Measurements from ENCODE around the gene PDE9A.

PDE9A gene

DNA sequence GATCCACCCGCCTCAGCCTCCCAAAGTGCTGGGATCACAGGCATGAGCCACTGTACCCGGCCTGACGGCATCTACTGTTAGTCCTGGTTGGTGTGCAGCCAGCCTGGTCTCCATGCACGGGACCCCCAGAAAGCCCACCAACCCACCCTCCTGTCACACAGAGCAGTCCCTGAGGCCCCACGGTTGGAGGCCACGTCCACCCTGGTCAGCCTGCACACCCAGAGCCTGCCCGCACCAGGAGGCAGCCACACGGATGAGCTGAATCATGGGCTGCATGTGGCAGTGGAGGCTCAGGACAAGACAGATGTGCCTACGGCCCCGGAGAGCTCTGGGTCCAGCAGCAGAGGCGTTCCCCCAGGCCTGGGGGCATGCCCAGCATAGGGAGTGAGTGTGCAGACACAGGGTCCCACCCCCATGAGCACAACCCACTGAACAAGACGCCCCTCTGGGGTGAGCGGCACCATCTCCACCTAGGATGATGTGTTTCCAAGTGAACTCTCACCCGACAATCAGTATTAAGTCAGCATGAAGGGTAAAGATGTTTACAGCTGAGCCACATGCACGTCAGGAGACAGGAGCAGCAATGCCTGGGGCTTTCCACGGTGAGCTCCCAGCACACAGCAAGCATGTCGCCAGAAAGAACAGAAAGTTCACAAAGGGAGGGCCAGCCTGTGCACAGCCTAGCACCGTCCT lies 123.8 kb downstream of the PDE9A start:
- DNase-seq (ENCODE audit: low read depth), result no peak

- no peak for DNase-seq (ENCODE audit: low read depth)
Observed at GRCh38 chr21:42777757-42778344, 124.4 kb downstream of the PDE9A start.

DNA sequence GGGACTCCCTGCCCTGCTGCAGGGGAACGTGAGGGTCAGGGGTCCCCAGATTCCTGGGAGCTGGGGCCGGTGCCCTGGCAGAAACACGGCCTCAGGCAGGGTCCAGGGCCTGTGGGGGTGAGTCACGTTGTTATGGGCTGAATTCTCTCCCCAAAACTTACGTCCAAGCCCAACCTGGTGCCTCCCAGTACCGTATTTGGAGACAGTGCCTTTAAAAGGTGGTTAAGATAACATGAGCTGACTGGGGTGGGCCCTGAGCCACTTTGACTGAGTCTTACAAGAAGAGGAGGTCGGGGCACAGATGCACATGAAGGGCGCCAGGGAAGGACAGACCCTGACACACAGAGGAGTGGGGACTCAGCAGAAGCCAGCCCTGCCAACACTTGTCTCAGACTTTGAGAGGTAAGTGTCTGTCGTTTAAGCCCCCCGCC lies 126.0 kb downstream of the PDE9A start:
- no peak for DNase-seq (ENCODE audit: low read depth)

DNA sequence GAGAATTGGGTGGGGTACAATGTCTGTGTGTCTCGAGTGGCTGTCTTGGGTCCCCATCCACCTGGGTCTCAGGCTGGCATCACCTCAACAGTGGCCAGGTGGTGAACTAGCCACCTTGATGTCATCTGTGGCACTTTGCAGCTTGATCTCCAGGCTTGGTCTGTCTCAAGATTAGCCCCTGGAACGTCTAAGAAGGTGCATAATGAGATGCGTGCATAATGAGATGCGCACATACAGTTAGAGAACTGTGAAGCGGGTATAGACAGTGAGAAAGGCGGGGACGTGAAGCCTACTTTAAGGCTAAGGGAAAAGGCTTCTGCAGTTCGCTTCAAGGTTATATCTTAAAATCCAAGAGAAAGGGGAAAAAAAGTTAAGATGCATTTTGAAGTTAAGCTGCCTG lies 127.2 kb downstream of the PDE9A start:
- DNase-seq (ENCODE audit: low read depth), result no peak

- peak; percentile 2 for DNase-seq (ENCODE audit: low read depth)
Observed at GRCh38 chr21:42781150-42781970, 127.9 kb downstream of the PDE9A start.

DNA sequence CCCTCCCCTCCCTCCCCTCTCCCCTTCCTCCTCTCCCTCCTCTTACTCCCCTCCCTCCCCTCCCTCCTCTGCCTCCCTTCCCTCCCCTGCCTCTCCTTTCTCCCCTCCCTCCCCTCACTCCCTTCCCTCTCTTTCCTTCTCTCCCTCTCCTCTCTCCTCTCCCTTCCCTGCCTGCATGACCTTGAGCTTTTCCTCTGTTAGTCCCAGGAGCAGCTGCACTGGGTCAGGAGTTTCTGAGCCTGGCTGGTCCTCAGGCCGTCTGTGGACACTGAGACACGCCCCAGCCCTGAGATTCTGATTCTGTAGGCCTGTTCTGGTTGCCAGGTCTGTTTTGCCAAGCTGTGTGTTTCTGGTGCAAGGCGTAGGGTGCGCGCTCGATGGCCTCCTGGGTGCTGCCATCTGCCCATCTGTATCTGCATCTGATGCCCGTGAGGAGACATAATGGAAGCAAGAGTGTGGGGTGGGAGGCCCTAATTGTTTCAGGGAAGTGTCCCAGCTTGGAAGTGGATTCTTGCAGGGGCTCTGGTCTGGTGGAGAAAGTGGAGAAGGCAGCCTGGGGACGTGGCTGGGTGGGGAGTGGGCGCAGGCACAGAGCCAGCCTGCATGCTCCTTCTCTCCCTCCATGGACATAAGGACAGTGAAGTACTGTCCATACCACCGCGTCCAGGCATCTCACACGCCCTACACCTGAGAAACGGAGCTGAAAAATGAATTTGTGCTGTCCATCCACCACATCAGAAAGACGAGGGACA lies 128.7 kb downstream of the PDE9A start:
- no peak for DNase-seq (ENCODE audit: low read depth)

GRCh38 chr21:42782723-42783242 lies 129.4 kb downstream of the PDE9A start:
- no peak for DNase-seq (ENCODE audit: low read depth)

DNA sequence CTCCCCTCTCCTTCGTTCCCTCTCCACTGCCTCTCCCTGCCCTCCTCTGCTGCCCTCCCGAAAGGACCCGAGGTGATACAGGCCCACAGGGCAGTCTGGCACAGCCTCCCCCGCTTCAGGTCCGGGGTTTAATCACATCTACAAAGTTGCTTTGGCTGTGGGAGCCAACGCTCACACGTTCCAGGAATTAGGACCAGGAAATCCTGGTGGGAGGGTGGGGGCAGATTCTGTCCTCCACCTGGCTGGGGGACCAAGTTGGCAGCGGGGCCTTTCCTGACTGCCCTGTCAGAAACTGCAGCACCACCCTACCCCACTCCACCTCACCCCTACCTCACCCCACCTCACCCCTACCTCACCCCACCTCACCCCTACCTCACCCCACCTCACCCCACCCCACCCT lies 130.9 kb downstream of the PDE9A start:
- DNase-seq (ENCODE audit: low read depth), result no peak

- no peak for DNase-seq (ENCODE audit: low read depth)
Observed at GRCh38 chr21:42784896-42785451, 131.6 kb downstream of the PDE9A start.

DNA sequence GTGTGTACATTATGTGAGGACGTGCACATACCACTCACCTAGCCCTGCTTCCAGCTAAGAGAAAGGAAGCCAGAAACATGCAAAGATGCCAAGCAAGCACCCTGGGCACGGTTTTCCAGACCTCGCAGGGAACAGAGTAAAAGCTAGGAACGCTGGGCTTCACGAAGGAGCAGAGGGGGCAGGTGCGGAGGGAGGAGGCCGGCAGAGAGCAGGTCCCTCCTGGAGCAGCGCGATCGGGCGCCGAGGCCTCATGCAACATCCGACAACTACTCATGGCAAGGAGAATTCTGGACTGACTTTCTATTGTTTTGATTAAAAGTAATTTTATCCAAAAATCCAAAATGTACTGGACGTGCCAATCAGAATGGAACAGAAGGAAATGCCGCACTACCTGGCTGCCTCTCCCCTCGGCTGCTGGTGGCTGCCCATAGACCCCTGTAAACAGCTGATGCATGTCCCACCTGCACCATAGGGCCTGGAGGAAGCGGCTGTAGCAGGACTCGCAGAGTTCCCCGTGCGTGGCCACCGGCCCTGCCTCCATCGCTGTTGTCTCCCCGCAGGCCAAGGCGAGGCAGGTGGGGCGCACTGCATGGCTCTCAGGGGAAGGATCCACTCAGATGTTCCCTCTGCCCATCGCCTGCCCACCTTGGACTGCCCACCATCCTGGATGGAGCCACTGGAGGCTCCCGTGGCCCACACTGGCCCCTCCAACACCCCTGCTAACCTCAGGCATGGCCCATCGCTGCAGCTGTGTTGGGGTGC lies 132.4 kb downstream of the PDE9A start:
- DNase-seq (ENCODE audit: low read depth), result no peak

DNA sequence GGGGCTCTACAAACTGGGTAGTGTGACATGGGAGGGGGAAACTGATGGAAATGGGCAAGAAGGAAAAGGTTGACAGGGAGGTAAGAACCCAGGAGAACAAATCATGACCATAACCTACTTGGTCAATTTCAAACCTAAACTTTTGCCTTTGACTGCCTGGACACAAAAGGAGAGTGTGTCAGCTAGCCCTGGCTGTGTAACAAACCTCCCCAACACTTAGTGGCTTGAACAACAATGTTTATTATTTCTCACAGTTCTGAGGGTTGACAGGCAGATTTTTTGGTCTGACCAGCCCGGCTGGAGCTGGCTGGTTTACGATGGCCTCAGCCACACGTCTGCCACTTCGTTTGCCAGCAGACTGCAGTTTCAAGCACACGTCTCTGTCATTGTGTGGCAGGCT lies 133.5 kb downstream of the PDE9A start:
- no peak for DNase-seq (ENCODE audit: low read depth)

DNA sequence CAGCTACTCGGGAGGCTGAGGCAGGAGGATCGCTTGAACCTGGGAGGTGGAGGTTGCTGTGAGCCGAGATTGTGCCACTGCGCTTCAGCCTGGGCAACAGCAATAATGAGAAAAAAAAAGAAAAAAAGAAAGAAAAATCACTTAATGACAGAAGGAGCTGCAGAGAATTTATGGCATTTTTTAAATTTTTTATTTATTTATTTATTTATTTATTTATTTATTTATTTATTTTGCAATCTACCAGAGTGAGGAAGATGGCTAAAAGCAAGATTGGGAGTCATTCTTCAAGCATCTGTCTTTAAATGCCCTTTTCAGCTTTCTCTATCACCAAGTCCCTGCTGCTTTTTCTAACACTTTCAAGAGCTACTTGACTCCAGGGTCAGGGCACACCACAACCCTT lies 134.2 kb downstream of the PDE9A start:
- DNase-seq (ENCODE audit: low read depth), result no peak

DNA sequence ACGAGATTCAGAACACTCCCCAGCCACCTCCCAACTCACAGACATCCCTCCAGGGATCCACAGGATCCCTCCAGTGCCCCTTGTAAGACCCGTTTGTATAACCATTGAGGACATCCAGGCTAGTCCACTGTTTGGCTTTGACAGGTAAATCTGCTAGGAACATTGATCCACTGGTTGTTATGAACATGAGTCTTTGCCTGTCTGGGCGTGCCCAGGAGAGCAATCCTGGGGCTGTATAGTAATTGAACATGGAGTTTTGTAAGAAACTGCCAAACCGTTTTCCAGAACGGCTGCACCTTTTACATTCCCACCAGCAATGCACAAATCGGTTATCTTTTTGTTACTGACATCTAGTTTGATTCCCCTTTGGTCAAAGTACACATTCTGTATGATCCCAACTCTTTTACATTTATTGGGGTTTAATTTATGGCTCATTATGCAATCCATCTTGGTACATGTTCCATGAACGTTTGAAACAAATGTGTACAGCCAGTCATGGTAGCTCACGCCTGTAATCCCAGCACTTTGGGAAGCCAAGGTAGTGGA lies 137.2 kb downstream of the PDE9A start:
- DNase-seq (ENCODE audit: low read depth), result no peak

DNA sequence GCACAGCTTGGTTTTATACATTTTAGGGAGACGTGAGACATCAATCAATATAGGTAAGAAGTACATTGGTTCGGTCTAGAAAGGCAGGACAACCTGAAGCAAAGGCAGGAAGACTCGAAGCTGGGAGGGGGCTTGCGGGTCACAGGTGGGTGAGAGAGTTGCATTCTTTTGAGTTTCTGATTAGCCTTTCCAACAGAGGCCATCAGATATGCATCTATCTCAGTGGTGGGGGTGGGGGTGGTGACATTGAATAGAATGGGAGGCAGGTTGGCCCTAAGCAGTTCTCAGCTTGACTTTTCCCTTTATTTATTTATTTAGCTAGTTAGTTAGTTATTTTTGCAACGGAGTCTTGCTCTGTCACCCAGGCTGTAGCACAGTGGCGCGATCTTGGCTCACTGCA lies 140.4 kb downstream of the PDE9A start:
- DNase-seq (ENCODE audit: low read depth), result no peak

- DNase-seq (ENCODE audit: low read depth), result no peak
Observed at GRCh38 chr21:42794551-42794950, 141.1 kb downstream of the PDE9A start.

DNA sequence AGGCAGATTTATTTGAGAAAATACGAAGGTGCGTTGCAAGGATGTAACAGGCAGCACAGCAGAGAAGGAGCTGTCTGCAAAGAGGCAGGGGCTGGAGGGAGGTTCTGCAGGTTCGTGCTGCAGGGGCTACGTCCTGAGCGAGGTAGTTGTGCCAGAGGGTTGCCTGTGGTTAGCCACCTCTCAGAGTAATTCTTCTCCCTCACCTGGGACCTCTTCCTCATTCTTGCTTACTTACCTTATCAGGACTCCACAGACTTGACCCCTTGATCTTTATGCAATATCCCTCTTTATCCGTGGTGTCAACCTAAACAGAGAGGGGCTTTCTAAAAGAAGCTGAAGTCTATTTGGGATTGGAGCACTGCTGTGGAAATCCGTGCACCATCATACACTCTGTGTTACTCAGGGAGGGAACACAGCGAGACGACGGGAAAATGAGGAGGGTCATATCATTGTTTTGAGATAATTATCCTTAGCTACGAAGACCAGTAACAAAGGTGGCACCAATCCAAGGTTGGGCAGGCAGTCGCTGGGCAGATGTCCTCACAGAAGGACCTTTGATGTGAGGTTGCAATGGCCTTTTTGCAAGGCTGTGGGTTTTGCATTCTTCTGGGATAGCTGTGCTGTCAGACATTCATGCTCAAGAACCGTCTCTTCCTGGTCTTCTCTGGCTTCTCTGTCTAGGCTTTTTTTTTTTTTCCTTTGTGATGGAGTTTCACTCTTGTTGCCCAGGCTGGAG lies 143.1 kb downstream of the PDE9A start:
- no peak for DNase-seq (ENCODE audit: low read depth)

GRCh38 chr21:42797522-42797921 lies 144.1 kb downstream of the PDE9A start:
- DNase-seq (ENCODE audit: low read depth), result no peak

DNA sequence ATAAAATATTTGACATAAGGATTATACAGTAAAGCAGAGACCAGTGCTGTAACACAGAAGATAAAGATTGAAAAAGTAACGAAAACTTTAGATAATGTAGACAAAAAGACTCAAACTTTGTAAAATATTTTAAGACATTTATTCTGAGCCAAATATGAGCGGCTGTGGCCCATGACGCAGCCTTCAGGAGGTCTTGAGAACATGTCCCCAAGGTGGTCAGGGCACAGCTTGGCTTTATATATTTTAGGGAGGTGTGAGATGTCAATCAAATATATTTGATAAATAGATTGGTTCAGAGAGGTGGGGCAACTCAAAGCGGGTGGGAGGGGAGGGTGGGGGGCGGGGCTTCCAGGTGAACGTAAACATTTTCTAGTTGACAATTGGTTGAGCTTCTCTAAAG lies 144.7 kb downstream of the PDE9A start:
- DNase-seq (ENCODE audit: low read depth), result no peak

DNA sequence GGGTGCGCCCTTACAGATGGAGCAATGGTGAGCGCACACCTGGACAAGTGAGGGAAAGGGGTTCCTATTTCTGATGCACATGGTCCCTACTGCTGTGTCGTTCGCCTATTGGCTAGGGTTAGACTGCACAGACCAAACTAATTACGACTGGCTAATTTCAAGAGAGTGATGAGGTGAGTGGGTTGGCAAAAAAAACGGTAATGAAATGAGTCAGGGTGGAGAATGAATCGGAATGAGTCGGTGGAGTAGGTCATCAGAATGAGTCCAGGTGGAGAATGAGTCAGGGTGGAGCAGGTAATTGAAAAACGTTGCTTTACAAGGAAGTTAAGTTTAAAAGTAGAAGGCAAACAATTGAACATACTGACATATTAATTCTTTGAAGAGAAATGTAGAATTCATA lies 146.1 kb downstream of the PDE9A start:
- no peak for DNase-seq (ENCODE audit: low read depth)

- no peak for DNase-seq (ENCODE audit: low read depth)
Observed at GRCh38 chr21:42799948-42800347, 146.5 kb downstream of the PDE9A start.

All from amniotic epithelial cell (primary cell).